GM23248 (cell line): ENCODE measurements around the gene BOLA2B.

Experiments
- EZH2 ChIP-seq: fragments of 200-600 bp; sonication (generic); IDR thresholded peaks from 2 replicates; pipeline ENCODE4 v1.6.1; 2018; ENCODE audit warnings: antibody characterized with exemption, mild to moderate bottlenecking; ENCODE audit not compliant: insufficient read depth, poor library complexity, severe bottlenecking
- EZH2phosphoT487 ChIP-seq: fragments of 200-600 bp; sonication (generic); IDR thresholded peaks from 2 replicates; pipeline ENCODE4 v1.6.1; 2018; ENCODE audit warnings: antibody characterized with exemption, moderate library complexity, mild to moderate bottlenecking, low read depth; ENCODE audit not compliant: insufficient read depth

GRCh38 chr16:30145657-30146056, 47.8 kb downstream of the BOLA2B start:
- TF ChIP-seq EZH2phosphoT487 = no peak
- no peak for TF ChIP-seq EZH2
